ENCODE measurements around the gene KDM7A. TPM values are rescaled to one million over a fixed set of nuclear protein-coding genes. Genes with fewer than 3 reads are reported as not detected.

KDM7A gene
- total and polyA plus RNA-seq, 10 of the 15 experiments (the other 5 are each of a cell fraction or from before 2014, with no cell fraction given), result 0.07 to 0.96 (median 0.74) TPM

GRCh38 chr7:140070546-140070945 is 106.2 kb downstream of the KDM7A start:
- Histone ChIP-seq H2AFZ (ENCODE audit: control insufficient read depth, low read depth, low read length) (no peak overlapping the region), H4K20me1 (ENCODE audit: control insufficient read depth, insufficient read depth) (0 out of 2 replicates have a peak, but pooled peaks cover 4% of the 10 kb centered on the region), H3K4me1 (ENCODE audit: control insufficient read depth, insufficient read depth, low read length) (no peaks in the 10 kb centered on the region), H3K4me2 (ENCODE audit: control insufficient read depth, insufficient read depth) (no peak overlapping the region), H3K4me3 (no peak overlapping the region), H3K36me3 (ENCODE audit: control insufficient read depth in 2 of 2, insufficient read depth in 2 of 2, low read length in 1 of 2) (no peaks in the 10 kb centered on the region), H3K9ac (ENCODE audit: control insufficient read depth, insufficient read depth, low read length) (no peak overlapping the region), H3K9me3 (replicated peaks; ENCODE audit: control insufficient read depth, insufficient read depth, low read length) (peaks cover 11% of the 10 kb centered on the region), H3K27me3 (replicated peaks in 1 of 2; ENCODE audit: control insufficient read depth in 2 of 2, insufficient read depth in 2 of 2, low read length in 1 of 2) (no peaks in the 10 kb centered on the region; a peak in 3 of 4 replicates), H3K27ac (ENCODE audit: control insufficient read depth, insufficient read depth) (no peak overlapping the region), H3K79me2 (ENCODE audit: control insufficient read depth, insufficient read depth, low read length) (no peaks in the 10 kb centered on the region)
- CTCF ChIA-PET, result interaction anchor here (1.5 kb wide), 1 partner anchor 449 kb away, joined by 3 read pairs; no protein-coding TSS in a partner anchor
- POLR2A ChIA-PET, result no interaction called here
- no peak for TF ChIP-seq TCF3 (IDR thresholded peaks at IDR 0.05; ENCODE audit: borderline replicate concordance, insufficient read depth, low read depth, low read length)
- SMC1A ChIA-PET (ENCODE audit: uncharacterized antibody, unreplicated experiment), result no interaction called here
- DNase-seq (ENCODE audit: low read depth, low spot score) (no peak), ATAC-seq (no peak), FAIRE-seq (no peak)
- BruUV-seq (replicated peaks), result no TSS peak
- RAD21 ChIA-PET (ENCODE audit: unreplicated experiment), result no interaction called here
- in situ Hi-C loops (cut with MboI) (no loop called here), intact Hi-C loops (cut with micrococcal nuclease; ENCODE audit: unreplicated experiment) (no loop called here)

GRCh38 chr7:140069298-140069949 is 107.4 kb downstream of the KDM7A start:
- DNase-seq (ENCODE audit: low read depth, low spot score) (no peak), FAIRE-seq (no peak), ATAC-seq (no peak)
- Histone ChIP-seq H3K9me3 (replicated peaks; ENCODE audit: control insufficient read depth, insufficient read depth, low read length) (peaks cover 11% of the 10 kb centered on the region), H2AFZ (ENCODE audit: control insufficient read depth, low read depth, low read length) (no peak overlapping the region), H3K4me2 (ENCODE audit: control insufficient read depth, insufficient read depth) (no peak overlapping the region), H3K79me2 (ENCODE audit: control insufficient read depth, insufficient read depth, low read length) (no peaks in the 10 kb centered on the region), H3K4me1 (ENCODE audit: control insufficient read depth, insufficient read depth, low read length) (no peaks in the 10 kb centered on the region), H3K27me3 (replicated peaks in 1 of 2; ENCODE audit: control insufficient read depth in 2 of 2, insufficient read depth in 2 of 2, low read length in 1 of 2) (no peaks in the 10 kb centered on the region; a peak in 3 of 4 replicates), H3K4me3 (no peak overlapping the region), H3K36me3 (ENCODE audit: control insufficient read depth in 2 of 2, insufficient read depth in 2 of 2, low read length in 1 of 2) (no peaks in the 10 kb centered on the region), H3K9ac (ENCODE audit: control insufficient read depth, insufficient read depth, low read length) (no peak overlapping the region), H3K27ac (ENCODE audit: control insufficient read depth, insufficient read depth) (no peak overlapping the region), H4K20me1 (ENCODE audit: control insufficient read depth, insufficient read depth) (0 out of 2 replicates have a peak, but pooled peaks cover 4% of the 10 kb centered on the region)
- ChIA-PET SMC1A (ENCODE audit: uncharacterized antibody, unreplicated experiment) (no interaction called here), POLR2A (no interaction called here), RAD21 (ENCODE audit: unreplicated experiment) (no interaction called here), CTCF (interaction anchor here (0.6 kb wide), 1 partner anchor 218 kb away, joined by 3 read pairs; no protein-coding TSS in a partner anchor)
- intact Hi-C loops (cut with micrococcal nuclease; ENCODE audit: unreplicated experiment) (no loop called here), in situ Hi-C loops (cut with MboI) (no loop called here)
- no TSS peak for BruUV-seq (replicated peaks)
- WGBS (ENCODE audit: insufficient coverage, insufficient replicate concordance, low lambda C conversion rate, missing lambda C conversion rate), result 50% methylated on average over 4 of the region's 4 CpGs
- TF ChIP-seq CEBPB (IDR thresholded peaks at IDR 0.05; ENCODE audit: borderline replicate concordance in 1 of 2, low read depth in 2 of 2, low read length in 2 of 2) (no peak), EP300 (IDR thresholded peaks at IDR 0.05; ENCODE audit: borderline replicate concordance in 1 of 2, control insufficient read depth in 1 of 2, low read depth in 2 of 2, low read length in 2 of 2) (no peak), NBN (IDR thresholded peaks at IDR 0.05) (no peak), PRDM15 (CRISPR knock-in tag; IDR thresholded peaks at IDR 0.05) (no peak), ZBED1 (IDR thresholded peaks at IDR 0.05; ENCODE audit: borderline replicate concordance) (no peak), BHLHE40 (IDR thresholded peaks at IDR 0.05; ENCODE audit: borderline replicate concordance in 1 of 2, low read depth in 2 of 2, low read length in 1 of 2) (no peak), ZBTB11 (CRISPR knock-in tag; IDR thresholded peaks at IDR 0.05) (no peak), SUZ12 (IDR thresholded peaks at IDR 0.05; ENCODE audit: unreplicated experiment) (no peak)

All from GM12878 (cell line).